ENCODE measurements around the gene IRX4.

The IRX4 gene

GRCh38 chr5:1867815-1868143 lies 14.9 kb downstream of the IRX4 start:
- DNase-seq (ENCODE audit: extremely low read depth, low read depth), result no peak
- TF ChIP-seq CTCF (IDR thresholded peaks at IDR 0.05; ENCODE audit: low read depth, low read length), result no peak

GRCh38 chr5:1867114-1867814 lies 15.5 kb downstream of the IRX4 start:
- no peak for TF ChIP-seq CTCF (IDR thresholded peaks at IDR 0.05; ENCODE audit: low read depth, low read length)
- no peak for DNase-seq (ENCODE audit: extremely low read depth, low read depth)

GRCh38 chr5:1865948-1866347 lies 16.8 kb downstream of the IRX4 start:
- no peak for TF ChIP-seq CTCF (IDR thresholded peaks at IDR 0.05; ENCODE audit: low read depth, low read length)
- no peak for DNase-seq (ENCODE audit: extremely low read depth, low read depth)

- DNase-seq (ENCODE audit: extremely low read depth, low read depth), result no peak
- TF ChIP-seq CTCF (IDR thresholded peaks at IDR 0.05; ENCODE audit: low read depth, low read length), result no peak
Observed at GRCh38 chr5:1865486-1865885, 17.2 kb downstream of the IRX4 start.

GRCh38 chr5:1864896-1865440 lies 17.8 kb downstream of the IRX4 start:
- DNase-seq (ENCODE audit: extremely low read depth, low read depth), result no peak
- no peak for TF ChIP-seq CTCF (IDR thresholded peaks at IDR 0.05; ENCODE audit: low read depth, low read length)

- no peak for TF ChIP-seq CTCF (IDR thresholded peaks at IDR 0.05; ENCODE audit: low read depth, low read length)
- no peak for DNase-seq (ENCODE audit: extremely low read depth, low read depth)
Observed at GRCh38 chr5:1860949-1861348, 21.8 kb downstream of the IRX4 start.

- no peak for TF ChIP-seq CTCF (IDR thresholded peaks at IDR 0.05; ENCODE audit: low read depth, low read length)
- no peak for DNase-seq (ENCODE audit: extremely low read depth, low read depth)
Observed at GRCh38 chr5:1860021-1860610, 22.6 kb downstream of the IRX4 start.
